Right kidney (tissue), 9 donors: ENCODE results near the gene ACTR1A.
A peak's percentile ranks its signal among the peaks of the same experiment; 100 is the strongest.
"Not testable (repeated sequence)": the region's sequence is repeated elsewhere in the genome, so short reads cannot be mapped to it uniquely, and the experiment has no call there.

Experiments used
- DNase-seq: peaks from one replicate; pipeline ENCODE4 v3.0.0-alpha.2; 2016
- long read RNA-seq, 8 donors: transcript quantifications; one replicate each; lab custom pipeline, GENCODE V29; 2026

ACTR1A gene
- long read RNA-seq, donor 1, transcript ACTR1A-201 (11 exons, 2,829 nt) = major isoform, 25 of 26 reads
- long read RNA-seq, donor 1, partial matches to known transcripts = 0 of 26 reads
- long read RNA-seq, donor 1, other reads (novel, unspliced or antisense) = 0 of 26 reads
- long read RNA-seq, donor 2, transcript ACTR1A-201 (11 exons, 2,829 nt) = major isoform, 15 of 15 reads
- long read RNA-seq, donor 2, partial matches to known transcripts = 0 of 15 reads
- long read RNA-seq, donor 2, other reads (novel, unspliced or antisense) = 0 of 15 reads
- long read RNA-seq, donor 3, transcript ACTR1A-201 (11 exons, 2,829 nt) = major isoform, 9 of 9 reads
- long read RNA-seq, donor 3, partial matches to known transcripts = 0 of 9 reads
- long read RNA-seq, donor 3, other reads (novel, unspliced or antisense) = 0 of 9 reads
- long read RNA-seq, donor 4, transcript ACTR1A-201 (11 exons, 2,829 nt) = major isoform, 11 of 12 reads
- long read RNA-seq, donor 4, partial matches to known transcripts = 0 of 12 reads
- long read RNA-seq, donor 4, other reads (novel, unspliced or antisense) = 0 of 12 reads
- long read RNA-seq, donor 5, transcript ACTR1A-201 (11 exons, 2,829 nt) = major isoform, 20 of 107 reads
- long read RNA-seq, donor 5, partial matches to known transcripts = 87 of 107 reads
- long read RNA-seq, donor 5, other reads (novel, unspliced or antisense) = 0 of 107 reads
- long read RNA-seq, donor 6, transcript ACTR1A-201 (11 exons, 2,829 nt) = major isoform, 23 of 23 reads
- long read RNA-seq, donor 6, partial matches to known transcripts = 0 of 23 reads
- long read RNA-seq, donor 6, other reads (novel, unspliced or antisense) = 0 of 23 reads
- long read RNA-seq, donor 7, transcript ACTR1A-201 (11 exons, 2,829 nt) = major isoform, 20 of 22 reads
- long read RNA-seq, donor 7, partial matches to known transcripts = 0 of 22 reads
- long read RNA-seq, donor 7, other reads (novel, unspliced or antisense) = 0 of 22 reads
- long read RNA-seq, donor 8, transcript ACTR1A-201 (11 exons, 2,829 nt) = major isoform, 8 of 9 reads
- long read RNA-seq, donor 8, partial matches to known transcripts = 0 of 9 reads
- long read RNA-seq, donor 8, other reads (novel, unspliced or antisense) = 0 of 9 reads

- DNase-seq = peak; percentile 100
These were observed at the start of gene ACTR1A for GRCh38 chr10:102502337-102503151. Gene ACTR1A, minus strand, starts transcription at chr10:102502712. Its CDS starts 65 bp downstream, at chr10:102502647.

GRCh38 chr10:102550636-102551210, 48.2 kb upstream of the ACTR1A start:
- DNase-seq = no peak

GRCh38 chr10:102549549-102549948, 47.0 kb upstream of the ACTR1A start:
- DNase-seq = no peak

- DNase-seq = no peak
These were observed 44.3 kb upstream of the ACTR1A start for GRCh38 chr10:102546606-102547320.

GRCh38 chr10:102545997-102546396, 43.5 kb upstream of the ACTR1A start:
- DNase-seq = no peak

- DNase-seq = no peak
These were observed 42.9 kb upstream of the ACTR1A start for GRCh38 chr10:102545265-102545871.

- DNase-seq = no peak
These were observed 40.4 kb upstream of the ACTR1A start for GRCh38 chr10:102542800-102543418.

- DNase-seq = no peak
These were observed 37.5 kb upstream of the ACTR1A start for GRCh38 chr10:102540023-102540422.

GRCh38 chr10:102538811-102539210, 36.3 kb upstream of the ACTR1A start:
- DNase-seq = no peak

- DNase-seq = no peak
These were observed 35.4 kb upstream of the ACTR1A start for GRCh38 chr10:102537948-102538347.

- no peak for DNase-seq
These were observed 34.9 kb upstream of the ACTR1A start for GRCh38 chr10:102537367-102537766.

- no peak for DNase-seq
These were observed 33.1 kb upstream of the ACTR1A start for GRCh38 chr10:102535481-102536147.

- DNase-seq = not testable (repeated sequence)
These were observed 32.5 kb upstream of the ACTR1A start for GRCh38 chr10:102534966-102535365.

- no peak for DNase-seq
These were observed 31.8 kb upstream of the ACTR1A start for GRCh38 chr10:102534333-102534732.

GRCh38 chr10:102527546-102527945, 25.0 kb upstream of the ACTR1A start:
- no peak for DNase-seq

- no peak for DNase-seq
These were observed 22.2 kb upstream of the ACTR1A start for GRCh38 chr10:102524746-102525145.

GRCh38 chr10:102523250-102524029, 20.9 kb upstream of the ACTR1A start:
- DNase-seq = no peak

- no peak for DNase-seq
These were observed 20.4 kb upstream of the ACTR1A start for GRCh38 chr10:102522874-102523249.
